ENCODE measurements around the gene GLUD1.
"Not testable (repeated sequence)": the region's sequence is repeated elsewhere in the genome, so short reads cannot be mapped to it uniquely, and the experiment has no call there.

GLUD1 gene

GRCh38 chr10:87094373-87095235, at the start of gene GLUD1, which contains the start of gene SHLD2:
GLUD1 (minus strand) TSS chr10:87094843; CDS start chr10:87094769, 74 bp downstream.
SHLD2 (plus strand) TSS chr10:87095206; CDS start chr10:87151355, 56,149 bp downstream.
- peak; percentile 66 to 89 (median 72) for DNase-seq (ENCODE audit: low read depth in 2 of 3, low spot score in 2 of 3)

GRCh38 chr10:87143109-87143418, 48.4 kb upstream of the GLUD1 start:
- DNase-seq (ENCODE audit: low read depth in 2 of 3, low spot score in 2 of 3) = not testable (repeated sequence)

- not testable (repeated sequence) for DNase-seq (ENCODE audit: low read depth in 2 of 3, low spot score in 2 of 3)
Measured at GRCh38 chr10:87142230-87143108, 47.8 kb upstream of the GLUD1 start.

GRCh38 chr10:87137478-87137877, 42.8 kb upstream of the GLUD1 start:
- DNase-seq (ENCODE audit: low read depth in 2 of 3, low spot score in 2 of 3) = not testable (repeated sequence)

- not testable (repeated sequence) for DNase-seq (ENCODE audit: low read depth in 2 of 3, low spot score in 2 of 3)
Measured at GRCh38 chr10:87134440-87134839, 39.8 kb upstream of the GLUD1 start.

DNA sequence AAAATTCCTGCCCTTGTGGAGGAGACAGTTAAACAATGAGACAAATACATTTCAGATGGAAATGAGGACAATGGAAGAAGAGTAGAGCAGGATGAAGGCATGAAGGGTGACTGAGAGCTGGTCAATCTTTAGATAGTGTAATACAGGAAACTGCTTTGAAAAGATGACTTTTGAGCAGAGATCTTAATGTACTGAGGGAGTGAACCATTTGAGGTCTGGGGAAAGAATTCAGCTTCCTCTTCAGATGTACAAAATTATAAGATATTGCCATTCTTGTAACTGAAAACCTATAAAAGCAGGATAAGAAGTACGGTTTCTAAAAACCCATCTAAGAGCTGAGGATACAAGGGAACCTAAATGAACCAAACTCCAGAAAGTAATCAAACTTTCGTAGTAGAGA, 39.3 kb upstream of the GLUD1 start:
- not testable (repeated sequence) for DNase-seq (ENCODE audit: low read depth in 2 of 3, low spot score in 2 of 3)

DNA sequence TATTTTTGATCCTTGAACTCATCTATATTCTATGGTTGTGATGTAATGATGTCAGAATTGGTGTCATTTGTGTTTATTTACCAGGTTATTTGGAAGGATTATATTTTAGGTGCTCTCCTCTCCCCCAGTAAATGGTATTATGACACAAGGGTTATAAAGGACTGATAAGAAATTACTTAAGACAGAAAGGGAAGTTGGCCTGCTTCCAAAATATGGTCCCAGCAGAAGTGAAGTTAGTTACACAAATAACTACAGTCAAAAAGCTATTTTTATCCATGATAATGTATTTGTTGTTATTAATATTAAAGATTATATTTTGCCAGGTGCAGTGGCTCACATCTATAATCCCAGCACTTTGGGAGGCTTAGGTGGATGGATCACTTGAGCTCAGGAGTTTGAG, 37.5 kb upstream of the GLUD1 start:
- not testable (repeated sequence) for DNase-seq (ENCODE audit: low read depth in 2 of 3, low spot score in 2 of 3)

DNA sequence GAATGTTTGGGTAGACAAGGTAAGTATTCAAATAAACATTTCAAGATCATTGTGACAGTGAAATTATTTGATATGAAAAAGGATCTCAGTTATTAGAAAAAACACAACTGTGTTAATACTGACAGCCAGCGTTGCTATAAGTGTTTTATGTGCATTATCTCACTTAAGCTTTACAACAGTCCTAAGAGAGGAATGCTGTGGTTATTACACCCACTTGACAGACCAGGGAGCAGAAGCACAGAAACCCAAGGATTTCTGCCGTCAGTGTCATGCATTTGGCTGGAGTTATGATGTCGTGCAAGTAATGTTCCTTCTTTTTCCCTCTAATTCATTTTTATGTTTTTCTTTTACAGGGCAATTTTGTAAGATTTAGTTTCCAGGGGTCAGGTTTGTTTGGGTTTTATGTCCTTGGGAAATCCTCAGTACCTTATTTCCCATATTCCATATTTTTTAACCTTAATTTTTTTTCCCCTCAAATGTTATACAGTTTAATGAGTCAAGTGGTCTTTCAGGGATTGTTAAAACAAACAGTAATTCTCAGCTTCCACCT, 33.0 kb upstream of the GLUD1 start:
- not testable (repeated sequence) for DNase-seq (ENCODE audit: low read depth in 2 of 3, low spot score in 2 of 3)

- not testable (repeated sequence) for DNase-seq (ENCODE audit: low read depth in 2 of 3, low spot score in 2 of 3)
Measured at GRCh38 chr10:87127048-87127447, 32.4 kb upstream of the GLUD1 start.

GRCh38 chr10:87123351-87123750, 28.7 kb upstream of the GLUD1 start:
- DNase-seq (ENCODE audit: low read depth in 2 of 3, low spot score in 2 of 3) = not testable (repeated sequence)

- not testable (repeated sequence) for DNase-seq (ENCODE audit: low read depth in 2 of 3, low spot score in 2 of 3)
Measured at GRCh38 chr10:87119029-87119428, 24.4 kb upstream of the GLUD1 start.

DNA sequence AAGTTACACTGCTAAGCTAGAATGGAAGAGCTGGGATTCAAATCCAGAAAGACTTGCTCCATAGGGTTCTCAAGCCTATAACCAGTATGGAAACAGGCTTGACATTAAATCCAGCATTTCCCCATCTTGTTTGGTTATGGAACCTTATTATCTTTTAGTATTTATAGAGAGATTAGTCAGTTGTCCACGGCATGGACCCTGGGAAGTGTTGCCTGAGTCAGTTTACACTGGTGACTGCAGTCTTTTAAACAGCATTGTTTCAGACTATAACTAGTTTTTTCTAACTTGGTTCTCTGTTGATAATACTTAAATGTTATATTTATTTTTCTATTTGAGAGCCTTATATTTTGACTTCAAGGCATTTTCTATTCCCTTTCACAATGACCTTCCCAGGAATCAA, 23.5 kb upstream of the GLUD1 start:
- DNase-seq (ENCODE audit: low read depth in 2 of 3, low spot score in 2 of 3) = not testable (repeated sequence)

DNA sequence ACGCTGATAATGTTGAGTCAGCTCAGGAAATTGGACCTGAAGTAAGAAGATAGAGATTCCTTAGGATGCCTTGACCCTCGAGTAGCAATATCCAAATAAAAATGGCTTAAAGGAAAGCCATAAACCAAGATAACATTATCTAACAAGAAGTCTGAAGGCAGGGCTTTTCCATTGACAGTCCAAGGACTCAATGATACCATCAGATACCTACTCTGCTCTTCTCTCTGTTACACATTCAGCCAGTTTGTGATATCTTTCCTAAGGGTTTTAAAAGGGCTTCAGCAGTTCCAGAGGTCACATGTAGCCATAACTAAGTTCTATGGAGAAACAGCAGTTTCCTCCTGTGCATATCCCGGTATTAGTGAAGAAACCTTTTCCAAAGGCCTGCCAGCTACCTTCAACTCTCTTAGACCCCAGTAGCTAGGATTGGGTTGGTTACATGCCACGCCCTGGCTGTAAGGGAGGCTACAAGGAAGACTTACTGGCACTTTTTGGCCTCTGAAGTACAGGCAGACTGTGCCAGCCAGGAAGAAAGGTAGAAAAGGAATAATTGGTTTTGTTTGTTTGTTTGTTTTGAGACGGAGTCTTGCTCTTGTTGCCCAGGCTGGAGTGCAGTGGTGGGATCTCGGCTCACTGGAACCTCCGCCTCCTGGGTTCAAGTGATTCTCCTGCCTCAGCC, 10.9 kb upstream of the GLUD1 start:
- DNase-seq (ENCODE audit: low read depth in 2 of 3, low spot score in 2 of 3) = no peak

- not testable (repeated sequence) for DNase-seq (ENCODE audit: low read depth in 2 of 3, low spot score in 2 of 3)
Measured at GRCh38 chr10:87104727-87105126, 10.1 kb upstream of the GLUD1 start.

DNA sequence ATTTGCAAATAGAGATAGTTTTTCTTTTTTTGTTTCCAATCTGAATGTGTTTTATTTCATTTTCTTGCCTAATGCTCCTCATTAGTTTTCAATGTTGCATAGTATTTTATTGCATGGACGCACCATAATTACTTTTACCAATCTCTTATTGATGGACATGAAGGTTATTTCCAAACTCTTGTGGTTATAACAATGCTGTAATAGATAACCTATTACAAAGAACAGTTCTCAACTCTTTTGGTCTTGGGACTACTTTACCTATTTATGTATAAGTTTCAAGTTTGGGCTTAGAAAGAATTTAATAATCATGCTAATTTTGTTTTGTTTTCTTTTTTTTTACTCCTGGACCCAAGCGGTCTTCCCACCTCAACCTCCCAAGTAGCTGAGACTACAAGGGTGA, 7.4 kb upstream of the GLUD1 start:
- no peak for DNase-seq (ENCODE audit: low read depth in 2 of 3, low spot score in 2 of 3)

- DNase-seq (ENCODE audit: low read depth in 2 of 3, low spot score in 2 of 3) = peak in 2 of 3 experiments; percentile 49 to 75
Measured at GRCh38 chr10:87095236-87095945, 748 bp upstream of the GLUD1 start.

DNA sequence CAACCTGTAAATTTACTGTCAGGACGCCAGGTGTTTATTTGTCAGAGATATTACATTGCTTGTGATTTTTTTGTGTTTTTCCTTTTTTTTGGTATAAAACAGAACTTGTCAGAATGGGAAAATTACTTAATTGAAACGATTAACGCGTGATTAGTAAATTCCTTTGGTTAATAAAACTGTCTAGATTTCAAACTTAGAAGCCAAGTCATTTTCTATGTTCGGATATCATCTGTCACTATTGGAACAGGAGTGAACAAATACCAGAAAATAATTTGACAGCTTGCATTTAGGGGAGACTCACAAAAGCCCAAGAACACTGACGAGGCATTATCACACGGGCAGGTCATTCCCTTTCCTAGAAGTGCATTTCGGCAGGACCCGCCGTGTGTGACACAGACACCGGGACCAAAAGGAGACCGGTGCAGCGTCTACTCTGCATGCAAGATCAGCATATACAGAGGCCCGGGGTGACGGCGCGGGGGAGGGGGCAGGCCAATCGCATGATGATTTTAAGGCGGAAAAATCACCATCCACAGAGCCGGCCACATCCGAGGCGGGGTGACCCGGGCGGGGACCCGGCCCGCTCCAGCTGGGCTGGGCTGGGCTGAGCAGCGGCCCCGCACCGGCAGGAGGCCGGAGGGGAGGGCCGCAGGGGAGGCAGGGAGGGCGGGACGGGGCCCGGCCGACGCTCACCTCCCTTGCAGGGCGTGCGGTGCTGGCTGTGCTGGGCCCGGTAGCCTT, 841 bp downstream of the GLUD1 start:
- peak; percentile 46 to 53 (median 51) for DNase-seq (ENCODE audit: low read depth in 2 of 3, low spot score in 2 of 3)

DNA sequence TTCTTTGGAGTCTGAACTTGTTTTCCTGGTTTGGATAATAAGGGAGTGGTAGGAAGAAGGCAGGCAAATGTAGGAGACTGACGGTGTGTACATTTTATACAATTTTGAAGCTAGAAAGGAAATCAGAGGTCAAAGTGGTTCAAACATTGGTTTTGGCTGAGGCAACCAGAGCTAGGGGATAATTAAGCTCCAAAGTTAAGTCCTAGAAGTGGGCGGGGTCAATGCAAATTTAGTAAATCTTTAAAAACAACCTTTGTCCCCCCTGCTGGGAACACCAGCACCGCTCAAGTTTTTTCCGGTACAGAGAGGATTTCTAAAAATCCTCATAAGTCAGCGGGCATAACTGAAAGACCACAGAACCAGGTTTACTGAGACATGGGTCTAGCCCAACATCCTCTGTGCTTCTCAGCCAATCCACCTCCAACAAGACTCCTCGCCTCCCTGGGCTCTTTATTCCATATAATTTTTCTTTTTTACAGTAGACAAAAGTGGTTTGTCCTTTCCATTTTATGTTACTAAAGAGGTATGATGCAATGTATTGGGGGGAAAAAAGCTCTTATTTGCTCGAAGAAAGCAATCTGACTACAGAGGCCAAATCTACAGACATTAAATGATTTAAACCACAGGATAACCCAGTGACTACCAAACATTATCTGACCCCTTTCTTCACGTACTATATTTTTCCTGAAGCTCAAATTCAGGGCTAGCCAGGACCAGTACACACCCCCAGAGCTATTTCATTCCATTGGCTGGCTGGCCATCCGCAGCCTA, 1.6 kb downstream of the GLUD1 start:
- no peak for DNase-seq (ENCODE audit: low read depth in 2 of 3, low spot score in 2 of 3)

DNA sequence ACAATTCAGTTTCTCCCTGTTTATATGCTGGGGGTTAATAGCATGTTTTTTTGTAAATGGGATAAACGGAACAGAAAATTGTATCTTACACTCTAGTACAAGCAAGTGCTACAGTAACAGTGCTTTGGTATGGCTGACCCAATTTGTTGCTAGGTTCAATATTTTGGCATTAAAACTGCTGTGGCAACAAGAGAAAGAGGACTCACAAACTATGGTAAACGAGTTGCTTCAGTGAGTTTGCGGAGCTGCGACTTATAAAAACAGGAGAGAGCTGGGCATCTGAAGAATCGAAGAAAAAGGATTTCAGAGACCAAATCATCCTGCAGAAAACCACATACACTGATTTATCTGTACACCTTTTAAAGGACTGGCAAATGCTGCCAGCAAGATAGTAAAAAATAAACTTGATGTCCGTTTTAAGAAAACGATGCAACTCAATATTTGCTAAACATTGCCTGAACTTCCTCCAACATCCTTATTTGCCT, 2.2 kb downstream of the GLUD1 start:
- DNase-seq (ENCODE audit: low read depth in 2 of 3, low spot score in 2 of 3) = no peak

All from activated CD8-positive, alpha-beta memory T cell treated with anti-CD3 and anti-CD28 coated beads for 48 hours (primary cell).